ENCODE data around the gene IP6K2.

IP6K2 gene

DNA sequence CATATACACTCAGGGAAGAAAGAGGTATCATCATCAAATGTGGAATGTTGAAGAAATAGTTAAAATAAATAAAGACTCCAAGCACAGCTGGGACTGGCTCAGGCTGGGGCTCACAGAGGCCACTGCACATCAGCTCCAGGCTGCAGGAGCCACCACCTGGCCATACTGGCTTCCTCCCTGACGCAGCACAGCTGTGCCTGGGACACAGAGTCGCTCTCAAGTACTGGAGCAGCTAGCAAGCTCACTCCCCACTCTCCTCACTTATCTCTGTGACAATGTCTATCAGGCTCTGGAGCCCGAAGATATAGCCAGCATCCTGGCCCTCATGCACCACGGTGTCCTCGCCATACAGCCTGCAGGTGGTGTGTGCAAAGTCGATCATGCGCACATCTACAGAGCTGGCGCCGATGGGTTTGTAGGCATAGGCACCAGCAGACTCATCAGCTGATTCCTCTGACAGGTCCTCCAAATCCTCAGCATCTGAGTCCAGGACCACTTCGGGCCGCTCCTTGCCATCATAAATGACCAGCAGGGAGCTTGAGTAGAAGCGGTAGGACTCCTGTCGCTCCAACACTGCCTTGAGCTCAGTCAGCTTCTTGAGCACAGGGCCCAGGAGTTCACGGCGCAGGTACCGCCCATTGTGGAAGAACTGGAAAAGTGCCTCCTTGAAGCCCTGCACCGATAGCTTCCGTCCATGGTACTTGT lies 28.8 kb downstream of the IP6K2 start:
- no peak for DNase-seq

DNA sequence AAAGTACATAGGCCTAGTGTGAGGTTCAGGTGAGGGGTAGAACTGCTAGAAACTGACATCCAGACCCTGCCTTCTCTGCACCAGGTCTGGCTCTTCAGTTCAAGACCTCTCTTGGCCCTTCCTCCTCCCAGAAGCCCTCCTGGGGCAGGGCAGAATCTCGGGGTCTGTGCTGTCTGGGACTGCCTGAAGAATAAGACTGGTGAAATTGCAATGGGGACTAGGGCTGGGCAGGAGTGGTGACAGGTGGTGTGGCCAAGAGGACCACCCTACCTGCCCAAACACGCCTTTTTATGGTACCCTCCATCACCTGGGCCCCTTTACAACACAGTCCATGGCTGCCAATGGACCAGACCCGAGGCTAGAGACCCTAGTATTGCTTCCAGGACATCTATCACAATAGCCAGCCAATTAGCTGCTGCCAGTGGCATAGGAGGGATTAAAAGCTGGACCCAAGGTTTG lies 29.8 kb downstream of the IP6K2 start:
- no peak for DNase-seq

DNA sequence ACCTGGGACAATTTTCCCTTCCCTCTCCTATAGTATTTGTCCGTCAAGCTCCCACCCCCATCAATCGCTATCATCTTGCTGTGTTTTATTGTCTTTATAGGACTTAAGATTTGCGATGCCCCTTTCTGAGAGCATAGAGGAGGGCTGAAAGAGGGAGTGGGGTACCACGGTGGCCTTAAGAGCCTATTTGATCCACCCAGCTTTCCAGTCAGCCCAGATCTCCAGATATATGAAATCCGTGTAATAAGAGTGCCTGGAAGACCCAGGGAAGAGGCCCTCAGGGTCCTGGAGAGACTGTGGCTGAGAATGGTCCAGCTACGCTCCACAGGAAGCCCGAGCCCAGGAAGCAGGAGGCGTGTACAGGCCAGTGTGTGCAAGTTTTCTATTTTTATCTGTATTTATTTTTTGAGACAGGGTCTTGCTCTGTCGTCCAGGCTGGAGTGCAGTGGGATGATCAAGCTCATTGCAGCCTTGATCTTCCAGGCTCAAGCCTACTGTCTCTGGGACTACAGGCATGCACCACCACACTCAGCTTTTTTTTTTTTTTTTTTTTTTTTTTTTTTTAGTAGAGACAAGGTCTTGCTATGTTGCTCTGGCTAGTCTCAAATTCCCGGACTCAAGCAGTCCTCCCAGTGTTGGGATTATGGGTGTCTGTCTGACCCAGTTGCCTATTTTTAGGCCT lies 30.3 kb downstream of the IP6K2 start:
- no peak for DNase-seq

DNA sequence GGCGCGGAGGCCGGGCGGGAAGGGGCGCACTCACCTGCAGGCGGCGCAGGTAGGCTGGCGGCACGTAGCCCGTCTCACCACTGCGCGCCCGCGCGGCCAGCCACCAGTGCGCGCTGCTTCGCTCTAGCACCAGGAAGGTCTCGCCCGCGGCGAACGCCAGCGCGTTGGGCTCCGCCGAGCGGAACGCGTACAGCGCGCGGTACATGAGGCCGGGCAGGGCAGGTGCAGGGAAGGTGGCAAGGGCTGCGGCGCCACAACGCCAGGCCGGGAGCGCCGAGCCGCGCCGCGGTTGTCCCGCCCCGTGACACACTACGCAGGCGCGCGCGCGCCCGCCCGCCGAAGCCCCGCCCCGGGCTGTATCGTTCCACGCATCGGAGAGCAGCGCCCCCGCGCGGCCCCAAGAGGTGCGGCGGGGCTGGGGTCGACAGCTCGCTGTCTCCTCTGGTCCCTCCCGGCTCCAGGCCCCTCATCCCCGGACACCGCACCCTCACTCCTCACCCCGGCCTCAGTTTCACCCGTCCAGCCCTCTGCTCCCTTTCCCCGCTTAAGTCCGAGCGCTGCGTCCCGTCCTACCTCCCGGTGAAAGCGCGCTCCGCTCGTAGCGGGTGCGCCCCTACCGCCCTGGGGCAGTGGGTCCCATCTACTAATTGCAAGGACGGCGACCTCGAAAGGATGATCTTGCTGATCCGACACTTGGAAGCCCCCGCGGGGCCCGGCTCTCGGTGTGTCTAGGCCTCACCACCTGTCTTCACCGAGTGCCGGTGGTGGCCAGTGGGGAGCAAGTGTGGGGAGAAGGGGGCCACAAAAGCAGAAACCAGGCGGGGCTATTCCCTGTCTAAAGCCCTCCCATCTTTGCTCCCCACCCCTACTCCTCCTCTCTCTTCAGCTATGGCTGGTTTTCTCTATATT lies 31.2 kb downstream of the IP6K2 start, which contains the start of gene NCKIPSD:
Gene NCKIPSD (minus strand): TSS at position 313 of the 909 bp plus-strand sequence. CDS start 108 bp downstream, at position 205.
- peak; percentile 65 for DNase-seq

DNA sequence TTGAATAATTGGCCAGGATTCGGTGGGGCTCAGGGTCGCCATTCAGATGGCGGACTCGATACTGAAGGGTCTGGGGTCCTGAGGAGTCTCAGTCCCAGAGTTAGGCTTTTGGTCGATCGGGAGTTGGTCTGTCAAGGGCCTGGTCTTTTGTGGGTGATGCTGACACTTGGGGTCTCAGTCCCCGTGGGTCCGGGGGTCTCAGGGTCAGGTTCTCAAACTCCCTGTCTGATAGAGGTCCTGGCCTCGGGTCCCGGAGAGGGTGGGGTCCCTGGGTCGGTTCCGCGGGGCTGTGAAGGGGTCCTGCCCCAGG lies 31.8 kb downstream of the IP6K2 start:
- DNase-seq: no peak

DNA sequence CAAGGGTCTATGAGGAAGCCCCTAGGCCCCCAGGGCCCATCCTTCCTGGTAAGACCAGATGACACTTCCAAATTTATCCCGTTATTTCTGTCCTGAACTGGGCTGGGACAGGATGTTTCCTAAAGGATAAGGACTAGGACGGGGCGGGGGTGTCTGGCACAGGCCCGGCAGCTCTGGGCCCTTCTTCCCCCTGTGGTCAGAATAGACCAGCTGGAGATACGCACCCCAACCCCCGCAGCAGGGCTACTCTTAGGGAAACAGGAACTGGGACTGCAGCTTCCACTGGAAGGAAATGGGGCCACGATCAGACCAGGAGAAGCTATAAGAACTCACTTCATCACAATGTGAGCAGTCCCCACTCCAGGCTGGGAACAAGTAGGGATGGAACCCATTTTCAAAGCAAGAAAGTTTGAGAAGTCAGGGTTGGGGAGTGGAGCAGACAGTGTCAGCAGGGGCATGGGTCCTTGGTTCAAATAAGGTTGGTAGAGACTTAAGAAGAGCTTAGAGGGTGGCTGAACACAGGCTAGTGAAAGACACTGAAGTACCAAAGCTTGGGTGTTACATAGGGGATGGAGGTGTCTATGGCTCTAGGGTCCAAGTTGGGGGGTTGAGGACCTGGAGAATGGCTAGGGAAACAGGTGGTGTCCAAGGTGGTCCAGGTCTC lies 32.4 kb downstream of the IP6K2 start:
- DNase-seq: no peak

DNA sequence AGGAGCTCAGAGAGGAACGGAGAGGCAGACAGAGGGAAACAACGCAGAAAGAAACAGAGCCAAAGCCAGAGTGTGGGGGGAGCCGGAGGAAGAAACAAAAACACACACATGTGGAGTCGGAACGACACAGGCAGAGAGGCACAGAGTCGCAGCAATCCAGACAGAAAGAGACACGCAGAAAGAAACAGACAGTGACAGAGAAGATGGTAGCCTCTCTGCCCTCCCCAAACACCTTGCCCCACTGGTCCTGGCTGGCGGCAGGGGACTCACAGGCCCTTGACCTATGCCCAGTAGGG lies 33.0 kb downstream of the IP6K2 start:
- no peak for DNase-seq

DNA sequence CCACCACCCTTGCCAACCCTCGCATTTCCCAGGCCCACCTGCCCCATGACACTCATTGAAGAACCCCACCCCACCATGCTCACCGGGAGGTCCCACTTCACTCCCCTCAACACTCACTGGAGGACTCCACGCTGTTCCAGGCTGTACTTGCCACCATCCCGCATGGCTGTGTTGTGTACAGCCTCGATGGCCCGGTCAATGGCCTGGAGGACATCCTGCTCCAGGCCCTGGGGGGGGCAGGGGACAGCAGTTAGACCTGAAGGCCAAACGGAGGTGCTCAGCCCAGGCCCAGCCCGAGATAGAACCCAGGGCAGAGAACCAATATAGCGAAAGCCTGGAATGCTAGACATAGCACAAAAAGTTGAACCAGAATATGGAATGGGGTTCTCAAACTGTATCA lies 34.2 kb downstream of the IP6K2 start:
- no peak for DNase-seq

DNA sequence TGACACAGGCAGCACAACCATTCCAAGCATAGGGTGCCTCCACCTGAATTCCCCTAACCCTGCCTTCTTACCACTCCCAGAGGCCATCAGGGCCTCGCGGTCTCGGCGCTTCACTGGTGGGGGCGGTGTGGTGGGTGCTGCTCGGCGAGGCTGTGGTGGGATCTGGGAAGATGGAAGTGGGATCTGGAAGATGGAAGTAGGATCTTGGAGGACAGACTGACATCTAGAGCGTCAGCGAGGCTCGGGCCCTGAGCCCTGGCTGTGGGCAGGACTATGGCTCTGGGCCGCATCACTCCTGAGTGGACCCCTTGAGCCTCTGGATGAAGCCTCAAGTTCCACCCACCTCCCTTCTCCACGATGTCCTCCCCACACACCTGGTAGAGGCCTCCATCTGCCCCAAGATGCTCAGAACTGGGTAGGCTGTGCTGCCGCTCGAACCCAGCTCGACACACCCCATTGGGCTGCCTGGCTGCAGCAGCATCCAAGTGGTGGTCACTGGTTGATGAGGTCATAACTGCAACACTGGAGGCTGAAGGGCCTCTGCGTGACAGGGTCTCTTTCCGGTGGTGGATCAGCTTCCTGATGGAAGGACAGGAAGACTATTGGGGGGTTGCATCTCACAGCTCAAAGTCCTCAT lies 34.9 kb downstream of the IP6K2 start:
- no peak for DNase-seq

DNA sequence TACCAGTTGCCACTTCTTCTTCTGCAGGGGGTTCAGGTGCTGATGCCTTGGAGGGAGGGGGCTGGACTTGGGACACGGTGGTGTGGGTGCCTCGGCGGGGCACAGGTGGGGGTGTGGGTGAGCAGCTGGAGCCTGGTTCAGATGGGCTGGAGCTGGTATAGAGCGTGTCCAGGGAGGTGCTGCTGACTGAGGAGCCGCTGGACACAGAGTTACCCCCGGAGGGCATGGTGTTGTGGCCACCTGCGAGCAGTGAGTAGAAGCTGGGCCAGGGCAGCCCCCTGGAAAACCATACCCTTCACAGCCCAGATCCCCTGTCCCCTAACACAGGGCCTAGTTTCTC lies 35.5 kb downstream of the IP6K2 start:
- no peak for DNase-seq

DNA sequence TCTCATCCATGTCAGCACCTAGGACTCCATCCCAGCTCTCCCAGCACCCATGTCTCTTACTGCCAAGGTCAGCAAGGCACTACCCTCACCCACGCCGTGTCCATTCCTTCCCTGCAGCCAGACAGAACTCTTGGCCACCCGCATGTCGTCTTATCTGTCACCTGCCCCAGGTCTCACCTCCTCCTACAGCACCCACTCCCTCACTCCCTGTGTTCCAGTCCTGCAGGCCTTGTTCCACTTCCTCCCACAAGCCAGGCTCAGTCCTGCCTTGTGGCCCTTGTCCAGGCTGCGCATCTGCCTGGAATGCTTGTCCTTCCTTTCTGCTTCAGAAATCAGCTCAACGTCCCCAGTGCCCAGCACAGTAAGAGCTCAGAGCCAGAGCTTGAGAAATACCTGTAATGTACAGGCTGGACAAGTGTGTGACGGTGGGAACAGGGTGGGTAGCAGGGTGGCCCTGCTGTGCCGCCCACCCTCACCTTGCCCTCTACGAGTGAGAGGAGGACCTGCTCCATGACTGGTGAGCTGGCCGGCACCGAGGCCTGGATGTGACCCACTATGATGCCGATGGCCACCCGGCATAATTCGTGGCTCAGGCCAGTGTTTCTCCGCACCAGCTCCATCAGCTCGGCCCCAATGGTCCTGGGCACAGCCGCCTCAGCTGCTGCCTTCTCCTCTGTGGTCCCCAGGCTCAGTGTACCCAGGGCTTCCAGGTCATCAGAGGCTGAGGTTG lies 36.0 kb downstream of the IP6K2 start:
- no peak for DNase-seq

DNA sequence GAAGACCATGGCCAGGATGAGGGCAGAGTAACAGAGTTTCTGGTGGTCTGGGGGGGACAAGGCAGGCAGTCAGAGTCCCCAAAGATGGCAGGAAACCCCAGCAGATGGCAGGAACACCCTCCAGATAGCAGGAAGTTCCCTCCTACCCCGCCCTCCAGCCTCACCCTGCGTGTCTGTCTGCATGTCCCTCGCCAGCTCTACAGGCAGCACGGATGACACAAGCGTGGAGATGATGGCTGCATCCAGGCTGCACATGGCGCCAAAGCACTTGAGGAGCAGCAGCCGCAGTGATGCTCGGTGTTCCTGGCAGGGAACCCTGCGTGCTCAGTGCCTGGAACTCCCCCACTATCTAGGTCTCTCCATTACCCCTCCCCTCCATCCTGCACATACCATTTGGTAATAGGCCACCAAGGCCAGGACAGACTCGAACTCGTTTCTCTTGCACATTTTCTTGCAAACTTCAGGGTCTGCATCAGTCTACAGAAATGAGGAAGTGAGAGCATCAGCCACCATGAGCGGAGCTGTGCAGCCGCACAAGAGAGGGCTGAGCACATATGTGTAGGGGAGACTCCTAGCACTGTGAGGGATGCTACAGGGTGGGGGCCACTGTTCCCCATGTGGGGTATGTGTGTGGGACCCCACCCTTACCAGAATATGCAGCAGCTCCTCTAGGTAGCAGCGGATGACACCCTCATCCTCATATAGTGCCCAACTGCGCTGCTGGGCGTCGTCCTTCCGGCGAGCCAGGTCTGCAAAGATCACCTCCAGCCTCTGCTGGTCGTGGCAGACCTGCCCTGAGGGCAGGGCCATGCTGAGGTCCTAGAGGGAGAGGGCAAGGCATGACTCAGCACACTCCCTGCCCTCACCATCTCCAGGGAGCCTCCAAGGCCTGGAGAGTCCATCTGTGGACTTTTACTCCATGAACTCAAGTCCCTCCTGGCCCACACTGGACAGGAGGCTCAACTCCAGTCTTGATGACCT lies 37.3 kb downstream of the IP6K2 start:
- DNase-seq: no peak

DNA sequence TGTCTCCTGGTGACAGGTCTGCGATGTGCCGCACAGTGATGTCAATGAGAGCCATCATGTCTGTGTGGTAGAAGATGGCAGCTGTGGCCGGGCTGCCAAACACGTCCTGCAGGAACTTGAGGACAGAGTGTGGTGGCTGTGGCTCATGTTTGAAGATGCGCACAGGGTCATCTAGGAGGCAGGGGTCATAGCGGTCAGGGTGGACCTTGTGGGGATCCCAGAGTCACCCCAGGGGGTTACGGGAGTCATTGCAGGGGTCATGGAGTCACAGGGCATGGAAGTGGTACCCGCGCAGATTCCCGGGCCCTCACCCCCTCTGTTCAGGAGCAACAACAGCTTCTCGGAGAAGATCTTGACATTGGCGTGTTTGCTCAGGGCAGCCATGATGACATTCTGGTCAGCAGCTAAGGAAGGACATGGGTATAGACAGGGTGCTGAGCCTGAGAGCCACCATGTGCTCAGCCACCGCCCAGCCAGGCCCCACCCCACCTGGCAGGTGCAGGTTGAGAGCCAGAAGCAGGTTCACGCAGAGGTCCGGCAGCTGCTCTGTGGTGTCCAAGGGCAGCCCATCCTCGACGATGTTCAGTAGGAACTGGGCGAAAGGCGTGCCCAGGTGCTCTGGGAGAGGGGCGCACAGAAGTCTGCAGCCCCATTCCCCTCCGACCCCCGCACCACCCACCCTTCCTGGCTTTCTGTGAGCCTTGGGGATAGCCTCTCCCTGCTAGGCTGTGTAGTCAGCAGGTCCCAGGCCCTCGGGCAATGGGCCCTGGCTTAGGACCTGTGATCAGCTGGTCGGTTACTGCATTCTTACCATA lies 38.2 kb downstream of the IP6K2 start:
- DNase-seq: no peak

DNA sequence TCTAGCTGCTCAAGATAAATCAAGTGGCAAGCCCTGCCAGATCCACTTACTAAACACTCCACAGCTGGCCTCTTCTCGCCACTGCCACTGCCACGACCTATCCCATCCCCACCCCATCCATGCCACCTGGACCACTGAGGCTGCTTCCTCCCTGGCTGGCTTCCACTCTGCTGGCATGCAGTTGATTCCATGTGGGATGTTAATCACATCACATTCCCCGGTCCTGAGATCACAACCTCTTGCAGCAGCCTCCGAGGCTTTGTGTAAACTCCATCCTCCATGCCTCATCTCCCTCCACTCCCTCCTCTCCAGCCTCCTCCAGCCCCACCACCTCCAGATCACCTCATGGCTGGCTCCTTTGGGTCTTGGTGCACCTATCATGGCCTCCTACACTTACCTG lies 39.0 kb downstream of the IP6K2 start:
- DNase-seq: no peak

DNA sequence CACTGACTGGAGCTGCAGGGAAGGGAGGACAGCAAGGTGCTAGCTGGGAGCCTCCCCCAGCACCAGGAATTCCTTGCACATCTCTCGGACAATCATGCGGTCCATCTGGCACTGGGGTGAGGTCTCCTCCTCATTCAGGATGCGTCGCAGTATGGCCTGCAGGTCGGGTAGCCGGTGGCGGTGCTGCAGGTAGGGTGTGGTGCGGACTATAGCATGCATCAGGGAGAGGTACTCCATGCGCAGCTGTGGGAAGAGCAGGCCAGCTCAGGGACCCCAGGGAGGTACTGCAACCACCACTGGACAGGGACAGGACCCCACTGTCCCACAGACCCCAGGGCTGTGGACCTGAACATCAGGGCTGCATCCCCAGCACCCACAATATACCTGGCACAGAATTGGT lies 42.5 kb downstream of the IP6K2 start:
- DNase-seq: no peak

DNA sequence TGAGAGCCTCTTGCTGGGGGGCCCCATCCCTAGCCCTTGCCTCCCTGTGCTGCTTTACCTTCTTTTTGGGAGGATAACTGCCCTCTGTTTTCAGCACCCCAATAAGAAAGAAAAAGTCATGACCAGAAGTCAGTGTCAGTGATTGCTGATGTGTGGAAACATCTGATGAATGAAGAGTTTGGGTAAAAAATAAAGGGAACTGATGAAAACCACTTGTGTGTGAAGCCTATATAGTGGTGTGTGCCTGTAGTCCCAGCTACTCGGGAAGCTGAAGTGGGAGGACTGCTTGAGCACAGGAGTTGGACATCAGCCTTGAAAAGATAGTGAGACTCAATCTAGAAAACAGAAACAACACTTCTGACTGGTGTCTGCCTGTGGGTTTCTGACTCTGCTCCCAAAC lies 44.5 kb downstream of the IP6K2 start:
- no peak for DNase-seq

DNA sequence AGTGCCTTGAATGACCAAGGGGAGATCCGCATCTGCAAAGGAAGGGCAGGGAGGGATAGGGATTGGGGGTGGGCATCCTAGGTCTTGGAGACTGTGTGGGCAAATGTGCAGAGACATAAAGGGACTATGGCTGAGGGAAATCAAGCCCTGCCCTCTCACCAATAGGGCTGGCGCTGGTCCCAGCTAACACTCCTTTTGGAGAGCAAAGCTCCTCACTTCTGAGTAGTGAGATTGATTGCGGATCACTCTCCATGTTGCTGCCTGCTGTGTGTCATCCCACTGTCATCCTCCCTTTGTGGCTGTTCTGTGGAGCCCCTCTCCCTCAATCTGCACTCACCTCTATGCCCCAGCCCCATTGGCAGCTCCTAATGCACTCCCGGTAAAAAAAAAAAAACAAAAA lies 52.1 kb downstream of the IP6K2 start:
- no peak for DNase-seq

DNA sequence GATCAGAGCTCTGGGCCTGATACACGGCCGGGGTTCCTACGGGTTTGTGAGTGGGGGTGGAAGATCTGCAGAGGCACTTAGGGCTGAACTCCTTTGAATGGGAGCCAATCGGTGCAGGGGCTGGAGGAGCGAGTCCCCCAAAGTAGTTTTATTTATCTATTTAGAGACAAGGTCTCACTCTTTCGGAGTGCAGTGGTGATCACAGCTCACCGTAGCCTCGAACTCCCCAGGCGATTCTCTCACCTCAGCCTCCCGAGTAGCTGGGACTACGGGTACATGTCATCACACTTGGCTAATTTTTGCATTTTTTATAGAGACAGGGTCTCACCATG lies 52.7 kb downstream of the IP6K2 start:
- DNase-seq: no peak

DNA sequence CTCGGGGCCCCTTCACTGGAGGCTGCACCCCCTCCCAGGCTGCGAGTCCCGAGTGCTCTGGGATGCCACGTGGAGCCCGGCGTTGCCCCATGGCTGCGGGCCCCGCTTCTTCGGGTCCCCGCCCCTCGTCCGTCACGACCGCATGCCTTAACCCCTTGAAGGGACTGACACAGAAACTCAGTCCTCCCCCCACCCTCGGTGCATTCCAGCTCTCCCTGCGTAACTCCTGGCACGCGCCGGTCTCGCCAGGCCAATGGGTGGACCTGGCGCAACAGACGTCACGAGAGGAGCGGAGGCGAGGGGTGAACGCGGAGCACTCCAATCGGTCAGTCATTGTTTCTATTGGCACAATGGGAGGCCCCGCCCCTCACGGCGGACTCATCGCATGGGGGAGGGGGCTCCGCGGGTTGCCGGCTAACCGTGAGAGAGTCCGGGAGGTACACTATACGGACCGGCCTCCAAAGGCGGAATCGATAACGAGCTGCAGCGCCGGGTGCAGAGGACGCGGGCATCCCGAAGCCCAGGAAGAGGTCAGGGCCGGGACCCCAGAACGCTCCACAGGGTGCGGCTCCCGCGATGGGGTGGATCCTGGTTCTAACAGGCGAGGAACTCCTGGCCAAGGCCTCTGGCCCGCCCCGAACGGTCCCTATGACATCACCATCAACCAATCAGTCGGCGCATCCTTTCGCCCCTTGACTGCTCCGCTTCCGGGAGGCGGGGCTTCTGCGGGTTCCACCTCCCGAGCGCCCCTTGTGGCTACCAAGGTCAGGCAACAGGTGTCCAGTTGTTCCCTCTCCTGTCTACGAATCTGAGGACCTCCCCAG lies 53.3 kb downstream of the IP6K2 start:
- DNase-seq: peak; percentile 93
